HUES64 (cell line): ENCODE measurements around the gene SLC5A6. TPM values are rescaled to one million over a fixed set of nuclear protein-coding genes. Genes with fewer than 3 reads are reported as not detected.
A peak's percentile ranks its signal among the peaks of the same experiment; 100 is the strongest.

ENCODE experiments used
- H3K27ac ChIP-seq: 2 replicates; pipeline ENCODE4 v1.7.0; 2013; ENCODE audit warnings: low read depth, low read length, inconsistent platforms
- H3K27me3 ChIP-seq: 2 replicates; pipeline ENCODE4 v1.6.1; 2013; ENCODE audit warnings: mild to moderate bottlenecking, low read length; ENCODE audit not compliant: insufficient read depth
- H3K36me3 ChIP-seq: 2 replicates; pipeline ENCODE4 v1.6.1; 2013; ENCODE audit warnings: mild to moderate bottlenecking, low read length; ENCODE audit not compliant: insufficient read depth
- H3K4me1 ChIP-seq: 2 replicates; pipeline ENCODE4 v1.6.1; 2013; ENCODE audit warnings: mild to moderate bottlenecking, low read length, moderate library complexity; ENCODE audit not compliant: insufficient read depth
- H3K4me3 ChIP-seq: 2 replicates; pipeline ENCODE4 v1.5.1; 2013; ENCODE audit warnings: mild to moderate bottlenecking, low read length, moderate library complexity
- H3K9ac ChIP-seq: 2 replicates; pipeline ENCODE4 v1.6.1; 2013; ENCODE audit warnings: mild to moderate bottlenecking, low read depth, low read length
- H3K9me3 ChIP-seq: 2 replicates; pipeline ENCODE4 v1.6.1; 2013; ENCODE audit warnings: low read depth, low read length; ENCODE audit not compliant: insufficient read depth
- WGBS: fragments of 150-250, 120-280 bp; methylation state at CpG from one replicate; pipeline ENCODE4 v1.1.7; 2013; ENCODE audit warnings: missing lambda C conversion rate; 5-methylcytosine and 5-hydroxymethylcytosine counted together
- polyA plus RNA-seq, 2 experiments: library from polyadenylated mRNA; stranded (reverse); fragments of 50-300 nt; gene quantifications; one replicate each; pipeline ENCODE4 v1.2.3, GENCODE V29; 2013

Gene SLC5A6
- polyA plus RNA-seq (2013, experiment 1 of 2) = 93.6 TPM
- polyA plus RNA-seq (2013, experiment 2 of 2) = 71.1 TPM

DNA sequence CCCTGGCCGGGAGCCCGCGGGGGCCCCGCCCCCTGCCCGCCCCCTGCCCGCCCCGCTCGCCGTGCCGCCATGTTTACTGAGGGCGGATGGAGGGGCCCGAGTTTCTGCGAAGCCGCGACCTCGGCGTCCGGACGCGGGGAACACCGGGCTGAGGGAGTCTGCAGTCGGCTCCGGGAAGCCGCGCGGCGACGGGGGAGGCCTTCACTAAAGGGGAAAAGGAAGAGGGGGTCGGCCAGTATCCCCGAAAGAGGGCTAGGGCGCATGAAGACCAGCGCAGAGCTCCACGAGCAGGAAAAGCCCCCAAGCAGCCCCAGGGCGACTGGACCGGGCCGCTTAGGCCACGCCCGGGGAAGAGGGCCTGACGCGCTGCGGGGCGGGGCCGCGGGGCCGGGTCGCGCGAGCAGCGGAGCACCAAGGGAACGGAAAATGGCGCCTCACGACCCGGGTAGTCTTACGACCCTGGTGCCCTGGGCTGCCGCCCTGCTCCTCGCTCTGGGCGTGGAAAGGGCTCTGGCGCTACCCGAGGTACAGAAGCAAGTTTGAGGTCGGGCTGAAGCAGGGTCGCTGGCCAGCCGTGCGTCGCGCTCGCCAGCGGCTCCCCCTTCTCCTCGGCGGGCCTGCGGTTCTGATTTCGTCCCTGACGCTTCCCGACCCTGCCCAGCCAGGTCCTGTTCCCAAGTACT, at the start of gene SLC5A6, which contains the start of gene ATRAID:
SLC5A6 (minus strand) TSS at position 326 of the 683 bp plus-strand sequence. CDS start 4,618 bp downstream, outside the sequence.
ATRAID (plus strand) TSS at position 99 of the 683 bp plus-strand sequence; CDS start at position 427, 328 bp downstream.
- H3K27me3 ChIP-seq = no peaks in the 10 kb centered on the region
- peak within 1 kb of the TSS; percentile 98 for H3K4me3 ChIP-seq
- WGBS = under 1% methylated on average over 73 of the region's 73 CpGs
- peaks cover 12% of the 10 kb centered on the region; the same call in 1 of the 2 replicates for H3K4me1 ChIP-seq
- H3K27ac ChIP-seq = peak within 1 kb of the TSS; percentile 97
- peak within 1 kb of the TSS; percentile 99 for H3K9ac ChIP-seq
- no peaks in the 10 kb centered on the region for H3K9me3 ChIP-seq
- H3K36me3 ChIP-seq = peaks cover 59% of the 10 kb centered on the region

DNA sequence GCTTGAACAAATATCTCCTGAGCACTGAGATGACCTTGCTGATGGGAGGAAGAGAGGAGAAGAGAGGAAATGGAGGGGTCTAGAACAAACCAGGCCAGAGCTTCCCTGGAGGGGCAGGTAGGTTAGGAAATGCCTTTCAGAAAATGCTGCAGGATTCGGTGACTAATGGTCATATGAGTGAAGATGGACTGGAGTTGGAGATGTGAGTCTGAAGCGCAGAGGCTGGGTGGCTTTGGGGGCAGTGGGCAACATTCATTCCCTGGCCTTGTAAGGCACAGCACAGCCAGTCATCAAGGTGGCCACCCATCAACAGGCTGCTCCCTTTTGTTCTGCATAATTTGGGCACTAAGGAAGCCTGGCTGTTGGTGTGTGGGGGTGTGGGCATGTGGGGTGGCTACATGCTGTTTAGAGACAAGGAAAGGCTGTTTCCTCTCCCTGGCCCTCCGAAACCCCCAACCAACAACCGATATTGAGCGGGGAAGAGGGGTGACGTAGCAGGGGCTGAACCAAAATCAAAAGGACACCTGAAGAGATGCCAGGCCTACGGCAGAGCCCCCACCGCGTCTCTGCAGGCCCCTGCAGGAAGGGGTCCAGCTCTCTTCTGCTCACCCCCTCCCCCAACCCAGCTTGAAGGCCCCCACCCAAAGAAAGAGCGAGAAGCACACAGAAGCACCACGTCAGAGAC, 49.3 kb upstream of the SLC5A6 start:
- Histone ChIP-seq H3K9ac (no peak overlapping the region), H3K27me3 (peaks cover 74% of the 10 kb centered on the region), H3K9me3 (no peaks in the 10 kb centered on the region), H3K36me3 (no peaks in the 10 kb centered on the region), H3K4me1 (peaks cover 13% of the 10 kb centered on the region), H3K27ac (no peak overlapping the region), H3K4me3 (peak overlapping the region; percentile 72)
- WGBS = 47% methylated on average over 11 of the region's 11 CpGs

DNA sequence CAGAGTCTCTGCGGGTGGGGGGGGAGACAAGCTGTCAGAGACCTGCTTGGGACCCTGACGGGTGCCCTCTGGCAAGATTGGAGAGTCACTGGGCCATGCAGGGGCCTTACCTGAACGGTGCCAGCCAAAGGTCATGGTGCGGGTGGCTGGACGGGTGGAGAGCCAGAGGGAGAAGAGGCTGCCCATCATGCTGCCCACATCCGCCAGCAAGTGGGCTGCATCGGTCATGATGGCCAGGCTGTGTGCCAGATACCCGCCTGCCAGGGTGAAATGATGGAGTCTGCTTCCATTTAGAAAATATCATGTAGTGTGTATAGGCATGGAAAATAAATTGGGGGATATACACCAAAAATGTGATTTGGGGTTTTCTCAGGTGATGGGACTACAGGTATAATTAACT, 46.0 kb upstream of the SLC5A6 start:
- Histone ChIP-seq H3K9ac (no peak overlapping the region), H3K4me1 (peaks cover 6% of the 10 kb centered on the region; the same call in 1 of the 2 replicates), H3K36me3 (no peaks in the 10 kb centered on the region), H3K4me3 (no peak overlapping the region), H3K9me3 (no peaks in the 10 kb centered on the region), H3K27ac (no peak overlapping the region), H3K27me3 (peaks cover 41% of the 10 kb centered on the region)
- WGBS = 94% methylated on average over 8 of the region's 8 CpGs

DNA sequence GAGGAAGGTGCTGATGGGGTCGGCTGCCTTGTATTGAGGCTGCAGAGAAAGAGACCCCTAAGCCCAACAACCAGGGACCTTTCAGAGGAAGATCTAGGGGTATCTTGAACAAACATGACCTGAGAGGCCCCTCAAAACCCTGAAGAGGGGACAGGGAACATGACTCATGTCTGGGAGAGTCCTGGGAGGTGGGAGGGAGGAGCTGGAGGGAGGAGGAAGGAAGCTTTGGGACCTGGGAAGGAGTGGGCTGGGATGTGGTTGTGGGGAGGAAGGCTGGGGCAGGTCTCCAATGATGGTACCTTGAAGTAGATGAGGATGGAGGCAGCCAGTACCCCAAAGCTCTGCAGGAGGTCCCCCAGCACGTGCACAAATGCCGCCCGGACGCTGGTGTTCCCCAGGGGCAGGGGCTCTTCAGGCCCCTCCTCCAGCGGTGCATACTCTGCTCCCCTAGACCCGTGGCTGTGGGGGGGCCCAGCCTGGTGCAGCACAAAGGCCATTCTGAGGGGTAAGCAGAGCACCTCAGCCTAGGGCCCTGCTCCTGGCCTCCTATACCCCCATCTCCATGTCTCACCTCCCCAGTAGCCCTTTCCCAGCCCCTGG, 44.9 kb upstream of the SLC5A6 start:
- H3K27me3 ChIP-seq = peaks cover 30% of the 10 kb centered on the region
- no peak overlapping the region for H3K9ac ChIP-seq
- no peaks in the 10 kb centered on the region for H3K36me3 ChIP-seq
- H3K9me3 ChIP-seq = no peaks in the 10 kb centered on the region
- peaks cover 6% of the 10 kb centered on the region; the same call in 1 of the 2 replicates for H3K4me1 ChIP-seq
- WGBS = 87% methylated on average over 7 of the region's 7 CpGs
- H3K4me3 ChIP-seq = no peak overlapping the region
- no peak overlapping the region for H3K27ac ChIP-seq

DNA sequence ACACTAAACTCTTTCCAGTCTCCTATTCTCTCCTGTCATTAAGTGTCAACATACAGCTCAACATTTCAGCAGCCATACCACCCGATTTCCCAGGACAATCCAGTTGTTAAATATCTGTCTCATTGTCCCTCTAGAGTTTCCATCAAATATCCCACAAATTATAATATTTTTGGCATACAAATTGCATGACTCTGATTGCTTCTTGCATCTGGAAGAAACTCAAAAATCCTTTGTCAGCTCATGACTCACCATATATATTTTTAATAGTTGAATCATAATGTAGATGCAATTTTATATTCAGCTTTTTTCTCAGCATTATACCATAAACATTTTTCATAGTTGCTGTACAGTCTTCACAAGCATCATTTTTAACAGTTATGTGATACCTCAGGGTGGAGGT, 43.6 kb upstream of the SLC5A6 start:
- no peak overlapping the region for H3K27ac ChIP-seq
- no peaks in the 10 kb centered on the region for H3K9me3 ChIP-seq
- WGBS = 69% methylated on average over 1 of the region's 1 CpG
- H3K36me3 ChIP-seq = no peaks in the 10 kb centered on the region
- no peak overlapping the region for H3K4me3 ChIP-seq
- H3K27me3 ChIP-seq = peaks cover 26% of the 10 kb centered on the region
- no peak overlapping the region for H3K9ac ChIP-seq
- no peaks in the 10 kb centered on the region for H3K4me1 ChIP-seq

DNA sequence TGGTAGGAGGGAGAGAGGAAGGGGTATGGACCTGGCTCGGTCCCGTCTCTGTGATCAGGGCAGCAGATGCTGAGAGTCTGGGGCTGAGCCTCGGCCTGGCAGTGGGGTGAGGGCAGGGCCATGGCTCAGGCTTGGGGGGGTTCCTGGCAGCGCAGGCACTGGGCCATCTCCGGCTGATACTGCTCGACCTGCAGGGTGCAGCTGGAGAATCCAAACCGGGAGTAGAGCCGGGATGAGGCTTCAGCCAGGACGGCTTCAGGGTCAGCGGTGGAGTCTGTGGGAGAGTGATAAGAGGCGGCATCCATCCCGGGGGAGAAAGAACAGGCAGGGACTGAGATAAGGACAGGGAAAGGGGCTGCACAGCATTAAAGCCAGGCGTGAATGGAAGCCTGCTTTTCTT, 43.1 kb upstream of the SLC5A6 start:
- H3K27ac ChIP-seq = no peak overlapping the region
- H3K9me3 ChIP-seq = no peaks in the 10 kb centered on the region
- no peaks in the 10 kb centered on the region for H3K36me3 ChIP-seq
- WGBS = 77% methylated on average over 13 of the region's 13 CpGs
- peaks cover 3% of the 10 kb centered on the region; the same call in 1 of the 2 replicates for H3K4me1 ChIP-seq
- peaks cover 25% of the 10 kb centered on the region for H3K27me3 ChIP-seq
- no peak overlapping the region for H3K4me3 ChIP-seq
- no peak overlapping the region for H3K9ac ChIP-seq

DNA sequence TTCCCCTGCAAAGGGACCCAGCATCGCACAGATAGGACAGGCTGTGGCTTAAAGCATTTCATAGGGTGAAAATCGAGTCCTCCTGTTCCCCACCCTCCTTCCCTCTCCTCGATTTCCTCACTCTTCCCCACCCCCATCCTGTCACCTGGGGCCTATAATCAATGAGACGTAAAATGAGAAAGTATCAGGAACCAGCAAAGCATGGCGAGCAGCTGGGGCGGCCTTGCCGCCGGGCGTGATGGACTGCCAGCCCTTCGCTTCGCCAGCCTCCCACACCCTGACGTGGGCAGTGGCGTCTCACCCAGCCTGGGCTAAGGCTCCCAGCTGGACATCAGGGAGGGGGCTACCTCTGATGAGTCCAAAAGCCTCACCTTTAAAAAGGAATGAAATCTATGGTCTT, 39.7 kb upstream of the SLC5A6 start:
- 78% methylated on average over 13 of the region's 13 CpGs for WGBS
- H3K9me3 ChIP-seq = no peaks in the 10 kb centered on the region
- H3K27ac ChIP-seq = no peak overlapping the region
- H3K9ac ChIP-seq = no peak overlapping the region
- H3K36me3 ChIP-seq = no peaks in the 10 kb centered on the region
- no peak overlapping the region for H3K4me3 ChIP-seq
- peaks cover 13% of the 10 kb centered on the region for H3K27me3 ChIP-seq
- peaks cover 3% of the 10 kb centered on the region; the same call in 1 of the 2 replicates for H3K4me1 ChIP-seq

DNA sequence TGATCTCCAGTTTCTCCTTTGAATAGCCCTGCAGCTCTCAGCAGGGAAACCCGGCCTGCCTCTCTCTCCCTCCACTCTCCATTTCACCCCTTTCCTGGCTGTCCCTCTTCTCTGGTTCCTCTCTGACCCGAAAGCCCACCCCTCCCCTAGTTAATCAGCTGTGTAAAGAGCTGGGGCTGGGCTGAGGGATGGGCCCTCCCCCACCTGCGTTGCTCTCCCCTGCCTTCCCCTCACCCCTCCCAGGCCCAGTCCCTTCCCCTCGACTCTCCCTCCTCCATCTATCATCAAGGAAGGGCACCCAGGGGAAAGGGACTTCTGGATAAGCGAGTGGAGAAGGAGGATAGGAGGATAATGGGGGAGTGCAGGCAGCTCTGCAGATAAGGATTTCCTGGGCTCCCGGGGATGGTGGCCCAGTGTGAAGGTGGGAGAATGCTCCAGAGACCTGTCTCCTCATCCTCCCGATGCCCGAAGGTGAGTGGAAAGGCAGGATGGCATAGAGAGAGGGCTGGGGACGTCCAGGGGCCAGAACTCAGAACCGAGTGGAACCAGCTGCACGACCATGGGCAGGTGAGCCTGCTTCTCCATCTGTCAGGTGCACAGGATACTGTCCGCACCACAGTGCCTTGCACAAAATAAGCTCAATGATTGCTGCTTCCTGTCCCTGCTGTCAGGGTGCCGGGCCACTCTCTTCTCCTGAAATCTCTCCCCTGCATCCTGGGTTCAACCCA, 38.7 kb upstream of the SLC5A6 start:
- peaks cover 3% of the 10 kb centered on the region; the same call in 1 of the 2 replicates for H3K4me1 ChIP-seq
- peaks cover 13% of the 10 kb centered on the region for H3K27me3 ChIP-seq
- no peaks in the 10 kb centered on the region for H3K9me3 ChIP-seq
- 48% methylated on average over 13 of the region's 13 CpGs for WGBS
- H3K36me3 ChIP-seq = no peaks in the 10 kb centered on the region
- peak overlapping the region; percentile 37 for H3K4me3 ChIP-seq
- H3K9ac ChIP-seq = peak overlapping the region; percentile 44; the same call in 1 of the 2 replicates
- no peak overlapping the region for H3K27ac ChIP-seq

DNA sequence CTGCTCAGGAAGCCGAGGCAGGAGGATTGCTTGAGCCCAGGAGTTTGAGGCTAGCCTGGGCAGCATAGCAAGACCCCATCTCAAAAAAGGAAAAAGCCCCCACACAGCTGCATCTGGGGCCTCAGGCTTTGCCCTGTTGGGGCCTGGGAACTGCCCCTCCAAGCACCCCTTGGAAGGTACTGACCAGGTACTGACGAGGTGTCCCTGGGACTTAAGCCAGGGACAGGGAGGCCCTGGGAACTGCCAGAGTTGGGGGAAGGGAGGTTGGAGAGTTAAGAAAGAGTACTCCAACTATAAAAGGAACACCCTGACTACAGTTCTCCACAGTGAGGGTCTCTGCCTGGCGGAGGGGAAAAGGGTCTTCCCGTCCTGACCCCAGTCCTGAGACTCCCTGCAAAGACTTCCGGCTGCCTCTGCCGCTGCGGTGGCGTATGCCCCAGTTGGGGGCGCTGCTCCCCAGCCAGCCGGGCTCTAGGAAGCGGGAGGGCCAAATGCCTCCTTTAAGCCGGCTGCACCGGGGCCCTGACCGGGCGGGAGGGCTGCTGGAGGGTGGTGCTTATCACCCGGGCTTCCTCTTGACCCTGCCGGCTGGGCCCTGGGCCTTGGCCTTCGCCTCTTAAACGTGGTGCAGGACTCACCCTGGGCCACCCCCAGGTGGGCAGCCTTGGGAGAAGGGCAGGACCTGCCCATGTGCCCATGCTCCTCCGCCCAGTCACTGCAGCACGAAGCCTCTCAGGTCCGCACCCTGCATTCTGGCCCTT, 38.0 kb upstream of the SLC5A6 start:
- no peaks in the 10 kb centered on the region for H3K9me3 ChIP-seq
- 14% methylated on average over 22 of the region's 22 CpGs for WGBS
- H3K27me3 ChIP-seq = peaks cover 13% of the 10 kb centered on the region
- H3K4me1 ChIP-seq = peaks cover 3% of the 10 kb centered on the region; the same call in 1 of the 2 replicates
- H3K36me3 ChIP-seq = peaks cover 2% of the 10 kb centered on the region; the same call in 1 of the 2 replicates
- H3K27ac ChIP-seq = no peak overlapping the region
- H3K4me3 ChIP-seq = peak overlapping the region; percentile 37
- peak overlapping the region; percentile 44; the same call in 1 of the 2 replicates for H3K9ac ChIP-seq
